Kidney epithelial cell (primary cell): Measurements from ENCODE around the gene STOML1. TPM values are rescaled to one million over a fixed set of nuclear protein-coding genes. Genes with fewer than 3 reads are reported as not detected.

ENCODE experiments used
- DNase-seq: peaks from one replicate; pipeline ENCODE4 v3.0.0-alpha.2; 2010; ENCODE audit warnings: low read depth
- H3K27me3 ChIP-seq: 2 replicates; pipeline ENCODE4 v1.6.0; 2011; ENCODE audit warnings: low read length; ENCODE audit not compliant: control insufficient read depth, insufficient read depth
- H3K36me3 ChIP-seq: 2 replicates; pipeline ENCODE4 v1.5.1; 2011; ENCODE audit warnings: low read length; ENCODE audit not compliant: control insufficient read depth, insufficient read depth
- H3K4me3 ChIP-seq: 2 replicates; pipeline ENCODE4 v1.5.1; 2011; ENCODE audit warnings: low read depth, mild to moderate bottlenecking, control low read depth, low read length
- total RNA-seq: library from RNA; depleted of rRNA; stranded (reverse); fragments of >200 nt; gene quantifications from 2 replicates; pipeline ENCODE4 v1.2.3, GENCODE V29; 2015
- TF ChIP-seq, protein P1 (sequence below): IDR thresholded peaks from 2 replicates; pipeline ENCODE4 v1.5.1; 2011; ENCODE audit warnings: mild to moderate bottlenecking, moderate library complexity, low read length, control low read depth, inconsistent platforms; ENCODE audit not compliant: insufficient read depth, poor library complexity, severe bottlenecking

Gene STOML1
- total RNA-seq, 1 donor from 2014 or later: 18.3 TPM

DNA sequence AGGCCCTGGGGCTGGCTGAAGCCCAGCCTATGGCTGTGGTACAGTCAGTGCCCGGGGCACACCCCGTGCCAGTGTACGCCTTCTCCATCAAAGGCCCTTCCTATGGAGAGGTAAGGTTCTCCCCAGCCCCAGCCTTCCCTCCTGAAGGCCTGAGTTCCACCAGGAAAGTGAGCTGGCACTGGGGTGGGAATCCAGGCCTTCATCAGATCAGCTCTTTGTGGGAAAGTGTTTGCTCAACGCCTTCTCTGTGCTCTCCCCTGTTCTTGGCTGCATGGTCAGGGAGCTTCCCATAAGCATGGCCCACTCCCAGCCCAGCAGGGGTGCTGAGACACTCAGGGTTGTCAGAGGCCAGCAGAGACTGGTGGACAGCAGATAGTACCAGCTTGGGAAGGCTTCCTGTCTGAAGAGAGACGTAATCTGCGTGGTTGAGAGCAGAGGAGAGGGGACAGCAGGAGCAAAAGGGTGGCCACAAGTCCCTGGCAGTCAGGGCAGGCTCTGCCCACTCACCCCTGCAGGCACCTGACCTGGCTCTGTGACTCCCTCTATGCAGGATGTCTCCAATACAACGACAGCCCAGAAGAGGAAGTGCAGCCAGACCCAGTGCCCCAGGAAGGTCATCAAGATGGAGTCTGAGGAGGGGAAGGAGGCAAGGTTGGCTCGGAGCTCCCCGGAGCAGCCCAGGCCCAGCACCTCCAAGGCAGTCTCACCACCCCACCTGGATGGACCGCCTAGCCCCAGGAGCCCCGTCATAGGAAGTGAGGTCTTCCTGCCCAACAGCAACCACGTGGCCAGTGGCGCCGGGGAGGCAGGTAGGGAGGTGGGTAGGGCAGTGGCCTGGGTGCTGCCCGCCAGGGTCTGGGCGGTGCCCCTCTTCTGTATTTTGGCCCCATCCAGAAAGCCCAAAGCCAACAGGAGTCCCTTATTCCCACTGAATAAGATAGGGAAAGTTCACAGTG is 40.8 kb upstream of the STOML1 start:
- H3K4me3 ChIP-seq: no peak overlapping the region
- no peaks in the 10 kb centered on the region for H3K27me3 ChIP-seq
- TF ChIP-seq, protein P1, sequence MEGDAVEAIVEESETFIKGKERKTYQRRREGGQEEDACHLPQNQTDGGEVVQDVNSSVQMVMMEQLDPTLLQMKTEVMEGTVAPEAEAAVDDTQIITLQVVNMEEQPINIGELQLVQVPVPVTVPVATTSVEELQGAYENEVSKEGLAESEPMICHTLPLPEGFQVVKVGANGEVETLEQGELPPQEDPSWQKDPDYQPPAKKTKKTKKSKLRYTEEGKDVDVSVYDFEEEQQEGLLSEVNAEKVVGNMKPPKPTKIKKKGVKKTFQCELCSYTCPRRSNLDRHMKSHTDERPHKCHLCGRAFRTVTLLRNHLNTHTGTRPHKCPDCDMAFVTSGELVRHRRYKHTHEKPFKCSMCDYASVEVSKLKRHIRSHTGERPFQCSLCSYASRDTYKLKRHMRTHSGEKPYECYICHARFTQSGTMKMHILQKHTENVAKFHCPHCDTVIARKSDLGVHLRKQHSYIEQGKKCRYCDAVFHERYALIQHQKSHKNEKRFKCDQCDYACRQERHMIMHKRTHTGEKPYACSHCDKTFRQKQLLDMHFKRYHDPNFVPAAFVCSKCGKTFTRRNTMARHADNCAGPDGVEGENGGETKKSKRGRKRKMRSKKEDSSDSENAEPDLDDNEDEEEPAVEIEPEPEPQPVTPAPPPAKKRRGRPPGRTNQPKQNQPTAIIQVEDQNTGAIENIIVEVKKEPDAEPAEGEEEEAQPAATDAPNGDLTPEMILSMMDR: no peak
- H3K36me3 ChIP-seq: peaks cover 6% of the 10 kb centered on the region
- no peak for DNase-seq

GRCh38 chr15:74032046-74032445 is 40.0 kb upstream of the STOML1 start:
- TF ChIP-seq, protein P1: no peak
- no peak for DNase-seq
- H3K36me3 ChIP-seq: peaks cover 4% of the 10 kb centered on the region
- H3K27me3 ChIP-seq: no peaks in the 10 kb centered on the region
- H3K4me3 ChIP-seq: no peak overlapping the region

DNA sequence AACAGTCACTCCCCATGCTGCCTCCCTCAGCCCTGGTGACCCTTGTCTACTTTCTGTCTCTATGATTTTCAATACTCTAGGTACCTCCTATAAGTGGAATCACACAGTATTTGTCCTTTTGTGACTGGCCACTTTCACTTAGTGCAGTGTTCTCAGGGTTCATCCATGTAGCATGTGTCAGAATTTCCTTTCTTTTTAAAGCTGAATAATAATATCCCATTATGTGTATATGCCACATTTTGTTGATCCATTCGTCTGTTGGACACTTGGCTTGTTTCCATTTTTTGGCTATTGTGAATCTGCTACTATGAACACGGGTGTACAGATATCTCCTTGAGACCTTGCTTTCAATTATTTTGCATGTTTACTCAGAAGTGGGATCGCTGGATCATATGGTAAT is 36.6 kb upstream of the STOML1 start:
- TF ChIP-seq, protein P1: no peak
- Histone ChIP-seq H3K4me3 (no peak overlapping the region), H3K27me3 (no peaks in the 10 kb centered on the region), H3K36me3 (peaks cover 9% of the 10 kb centered on the region)
- no peak for DNase-seq

DNA sequence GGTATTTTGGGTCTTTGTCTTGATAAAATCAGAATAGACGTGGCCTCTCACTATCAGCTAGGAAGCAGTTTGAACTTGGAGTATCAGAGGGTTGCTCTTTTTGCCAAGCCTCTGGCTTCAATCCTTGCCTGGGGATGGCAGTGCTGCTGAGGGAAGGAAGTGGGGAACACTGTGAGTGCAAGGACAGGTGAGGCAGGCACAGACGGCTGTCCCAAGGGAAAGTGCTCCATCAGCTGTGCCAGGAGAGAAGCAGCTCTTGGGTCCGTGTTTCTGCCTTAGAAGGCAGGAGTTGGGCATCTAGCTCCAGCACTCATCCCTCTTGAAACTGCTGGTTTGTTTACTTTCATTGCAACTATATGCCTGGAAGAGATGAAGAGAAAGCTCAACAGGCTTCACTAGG is 35.6 kb upstream of the STOML1 start:
- H3K4me3 ChIP-seq: no peak overlapping the region
- TF ChIP-seq, protein P1: no peak
- DNase-seq: no peak
- H3K27me3 ChIP-seq: no peaks in the 10 kb centered on the region
- peaks cover 6% of the 10 kb centered on the region for H3K36me3 ChIP-seq

GRCh38 chr15:74025436-74025835 is 33.3 kb upstream of the STOML1 start:
- Histone ChIP-seq H3K36me3 (peaks cover 6% of the 10 kb centered on the region), H3K27me3 (no peaks in the 10 kb centered on the region), H3K4me3 (no peak overlapping the region)
- TF ChIP-seq, protein P1: no peak
- DNase-seq: no peak
